KOPT-K1 (cell line): ENCODE measurements around the gene FHL2.

ENCODE experiments used
- H3K27ac ChIP-seq: fragments of 200-600 bp; sonication (generic); 2 replicates; pipeline ENCODE4 v1.5.1; 2016; ENCODE audit warnings: antibody characterized with exemption, mild to moderate bottlenecking, low read depth, low read length; ENCODE audit not compliant: poor library complexity, severe bottlenecking
- H3K36me3 ChIP-seq: fragments of 200-600 bp; sonication (generic); 2 replicates; pipeline ENCODE4 v1.5.1; 2017; ENCODE audit warnings: antibody characterized with exemption, mild to moderate bottlenecking, low read length, moderate library complexity; ENCODE audit not compliant: insufficient read depth
- H3K9me3 ChIP-seq: fragments of 200-600 bp; sonication (generic); 2 replicates; pipeline ENCODE4 v1.5.1; 2017; ENCODE audit warnings: antibody characterized with exemption, low read length, mild to moderate bottlenecking; ENCODE audit not compliant: insufficient read depth, poor library complexity, severe bottlenecking

Gene FHL2

GRCh38 chr2:105381101-105381668 lies 17.7 kb downstream of the FHL2 start:
- Histone ChIP-seq H3K27ac (no peak overlapping the region), H3K9me3 (no peaks in the 10 kb centered on the region), H3K36me3 (0 out of 2 replicates have a peak, but pooled peaks cover 10% of the 10 kb centered on the region)

- H3K27ac ChIP-seq: no peak overlapping the region
- no peaks in the 10 kb centered on the region for H3K9me3 ChIP-seq
- H3K36me3 ChIP-seq: 0 out of 2 replicates have a peak, but pooled peaks cover 5% of the 10 kb centered on the region
Observed at GRCh38 chr2:105380432-105381100, 18.3 kb downstream of the FHL2 start.

GRCh38 chr2:105379741-105380186 lies 19.1 kb downstream of the FHL2 start:
- H3K27ac ChIP-seq: no peak overlapping the region
- 0 out of 2 replicates have a peak, but pooled peaks cover 3% of the 10 kb centered on the region for H3K36me3 ChIP-seq
- H3K9me3 ChIP-seq: no peaks in the 10 kb centered on the region

GRCh38 chr2:105378921-105379383 lies 19.9 kb downstream of the FHL2 start:
- Histone ChIP-seq H3K27ac (no peak overlapping the region), H3K36me3 (no peaks in the 10 kb centered on the region), H3K9me3 (no peaks in the 10 kb centered on the region)

GRCh38 chr2:105378276-105378840 lies 20.5 kb downstream of the FHL2 start:
- no peak overlapping the region for H3K27ac ChIP-seq
- H3K36me3 ChIP-seq: no peaks in the 10 kb centered on the region
- no peaks in the 10 kb centered on the region for H3K9me3 ChIP-seq

GRCh38 chr2:105377871-105378270 lies 21.0 kb downstream of the FHL2 start:
- no peak overlapping the region for H3K27ac ChIP-seq

GRCh38 chr2:105376789-105377240 lies 22.0 kb downstream of the FHL2 start:
- no peaks in the 10 kb centered on the region for H3K36me3 ChIP-seq
- H3K27ac ChIP-seq: no peak overlapping the region
- no peaks in the 10 kb centered on the region for H3K9me3 ChIP-seq

More at GRCh38 chr2:105377871-105378270, 21.0 kb downstream of the FHL2 start:
- H3K36me3 ChIP-seq: no peaks in the 10 kb centered on the region
- H3K9me3 ChIP-seq: no peaks in the 10 kb centered on the region

GRCh38 chr2:105376010-105376409 lies 22.8 kb downstream of the FHL2 start:
- H3K36me3 ChIP-seq: no peaks in the 10 kb centered on the region
- no peaks in the 10 kb centered on the region for H3K9me3 ChIP-seq
- no peak overlapping the region for H3K27ac ChIP-seq

- Histone ChIP-seq H3K27ac (no peak overlapping the region), H3K9me3 (no peaks in the 10 kb centered on the region), H3K36me3 (no peaks in the 10 kb centered on the region; the same call in 1 of the 2 replicates)
Observed at GRCh38 chr2:105375001-105375561, 23.8 kb downstream of the FHL2 start.

GRCh38 chr2:105373895-105374401 lies 24.9 kb downstream of the FHL2 start:
- Histone ChIP-seq H3K9me3 (no peaks in the 10 kb centered on the region), H3K36me3 (no peaks in the 10 kb centered on the region; the same call in 1 of the 2 replicates), H3K27ac (no peak overlapping the region)

- H3K9me3 ChIP-seq: no peaks in the 10 kb centered on the region
- H3K27ac ChIP-seq: no peak overlapping the region
- H3K36me3 ChIP-seq: no peaks in the 10 kb centered on the region; the same call in 1 of the 2 replicates
Observed at GRCh38 chr2:105373344-105373781, 25.5 kb downstream of the FHL2 start.

GRCh38 chr2:105371810-105372209 lies 27.0 kb downstream of the FHL2 start:
- Histone ChIP-seq H3K27ac (no peak overlapping the region), H3K36me3 (no peaks in the 10 kb centered on the region; the same call in 1 of the 2 replicates), H3K9me3 (no peaks in the 10 kb centered on the region)

- Histone ChIP-seq H3K36me3 (no peaks in the 10 kb centered on the region; the same call in 1 of the 2 replicates), H3K27ac (no peak overlapping the region)
Observed at GRCh38 chr2:105371156-105371555, 27.7 kb downstream of the FHL2 start.

GRCh38 chr2:105369777-105370690 lies 28.8 kb downstream of the FHL2 start:
- H3K36me3 ChIP-seq: no peaks in the 10 kb centered on the region; the same call in 1 of the 2 replicates
- H3K27ac ChIP-seq: no peak overlapping the region
- no peaks in the 10 kb centered on the region for H3K9me3 ChIP-seq

More at GRCh38 chr2:105371156-105371555, 27.7 kb downstream of the FHL2 start:
- no peaks in the 10 kb centered on the region for H3K9me3 ChIP-seq
